Vagina (tissue), 2 donors: ENCODE data around the gene NISCH. TPM values are rescaled to one million over a fixed set of nuclear protein-coding genes. Genes with fewer than 3 reads are reported as not detected.

Experiments
- DNase-seq, 2 donors: peaks; one replicate each; pipeline ENCODE4 v3.0.0-alpha.2; 2017; ENCODE audit errors: extremely low spot score in 2 of 2
- H3K27ac ChIP-seq: fragments of 200-600 bp; sonication (generic); one replicate; pipeline ENCODE4 v1.5.1; 2019
- H3K27me3 ChIP-seq: fragments of 200-600 bp; sonication (generic); one replicate; pipeline ENCODE4 v1.5.1; 2019
- H3K36me3 ChIP-seq, 2 donors: fragments of 200-600 bp; sonication (generic); one replicate each; pipeline ENCODE4 v1.5.1; 2017 to 2019
- H3K4me1 ChIP-seq: fragments of 200-600 bp; sonication (generic); one replicate; pipeline ENCODE4 v1.5.1; 2019
- H3K4me3 ChIP-seq, 2 donors: fragments of 200-600 bp; sonication (generic); 1 replicate in 1 of 2; 2 replicates in 1 of 2; pipeline ENCODE4 v1.5.1; 2016 to 2019
- H3K9me3 ChIP-seq: fragments of 200-600 bp; sonication (generic); one replicate; pipeline ENCODE4 v1.5.1; 2019
- CTCF ChIP-seq, 3 experiments: fragments of 450-650 bp in 2 of 3; fragments of 200-600 bp in 1 of 3; sonication (generic) in 1 of 3; IDR thresholded peaks; one replicate each; pipeline ENCODE4 v1.5.1; 2017 to 2019; ENCODE audit warnings: antibody characterized with exemption in 3 of 3, mild to moderate bottlenecking in 2 of 3, moderate library complexity in 2 of 3
- POLR2A ChIP-seq, 2 donors: fragments of 450-650 bp; IDR thresholded peaks; one replicate each; pipeline ENCODE4 v1.6.1; 2017; ENCODE audit warnings: antibody characterized with exemption in 2 of 2, mild to moderate bottlenecking in 2 of 2, moderate library complexity in 2 of 2
- POLR2AphosphoS5 ChIP-seq, 2 donors: sonication (generic); formaldehyde crosslinking; IDR thresholded peaks; one replicate each; pipeline ENCODE4 v1.9.0; 2017; ENCODE audit warnings: antibody characterized with exemption in 2 of 2, mild to moderate bottlenecking in 2 of 2, low read depth in 1 of 2; ENCODE audit not compliant: insufficient read depth in 1 of 2
- intact Hi-C: fragments of 100-400 bp; cut with DNase I; formaldehyde crosslinking; loops from one replicate; pipeline ENCODE4 v1.15.1; 2023
- total RNA-seq: library from RNA; depleted of rRNA; stranded (reverse); fragments of >200 nt; gene quantifications from one replicate; pipeline ENCODE4 v1.2.3, GENCODE V29; 2016

The NISCH gene
- total RNA-seq, 1 donor from 2014 or later: 103 TPM

- H3K27ac ChIP-seq: no peak overlapping the region
- intact Hi-C loops: no loop called here
- no peak for DNase-seq
Observed at GRCh38 chr3:52446631-52447511, 8.5 kb upstream of the NISCH start.

GRCh38 chr3:52447512-52448355 lies 7.7 kb upstream of the NISCH start:
- Histone ChIP-seq H3K4me1 (no peaks in the 10 kb centered on the region), H3K27me3 (no peaks in the 10 kb centered on the region), H3K27ac (no peak overlapping the region), H3K36me3 (no peaks in the 10 kb centered on the region), H3K9me3 (no peaks in the 10 kb centered on the region), H3K4me3 (no peak overlapping the region)
- DNase-seq: no peak
- no peak for TF ChIP-seq CTCF (IDR thresholded peaks at IDR 0.05)
- TF ChIP-seq POLR2A (IDR thresholded peaks at IDR 0.05): no peak
- no peak for TF ChIP-seq POLR2AphosphoS5 (IDR thresholded peaks at IDR 0.05; ENCODE audit: insufficient read depth in 1 of 2, low read depth in 1 of 2)
- intact Hi-C loops: no loop called here

More at GRCh38 chr3:52446631-52447511, 8.5 kb upstream of the NISCH start:
- Histone ChIP-seq H3K4me3 (no peak overlapping the region), H3K27me3 (no peaks in the 10 kb centered on the region), H3K9me3 (no peaks in the 10 kb centered on the region), H3K4me1 (no peaks in the 10 kb centered on the region), H3K36me3 (no peaks in the 10 kb centered on the region)
- TF ChIP-seq CTCF (IDR thresholded peaks at IDR 0.05) (peak; percentile 97 to 100 (median 99)), POLR2AphosphoS5 (IDR thresholded peaks at IDR 0.05; ENCODE audit: insufficient read depth in 1 of 2, low read depth in 1 of 2) (no peak), POLR2A (IDR thresholded peaks at IDR 0.05) (no peak)

- no peaks in the 10 kb centered on the region for H3K9me3 ChIP-seq
- no peaks in the 10 kb centered on the region for H3K27me3 ChIP-seq
- no peak overlapping the region for H3K27ac ChIP-seq
- TF ChIP-seq CTCF (IDR thresholded peaks at IDR 0.05): no peak
- no peak for TF ChIP-seq POLR2A (IDR thresholded peaks at IDR 0.05)
- no peak for TF ChIP-seq POLR2AphosphoS5 (IDR thresholded peaks at IDR 0.05; ENCODE audit: insufficient read depth in 1 of 2, low read depth in 1 of 2)
- no peak overlapping the region for H3K4me3 ChIP-seq
- peaks cover 16% of the 10 kb centered on the region for H3K4me1 ChIP-seq
- no peak for DNase-seq
- no peaks in the 10 kb centered on the region for H3K36me3 ChIP-seq
- intact Hi-C loops: no loop called here
Observed at GRCh38 chr3:52450489-52451236, 4.7 kb upstream of the NISCH start.

GRCh38 chr3:52451237-52452083 lies 3.9 kb upstream of the NISCH start:
- Histone ChIP-seq H3K27ac (no peak overlapping the region), H3K4me3 (no peak overlapping the region), H3K9me3 (no peaks in the 10 kb centered on the region), H3K27me3 (no peaks in the 10 kb centered on the region), H3K36me3 (no peaks in the 10 kb centered on the region), H3K4me1 (peaks cover 19% of the 10 kb centered on the region)
- intact Hi-C loops: no loop called here
- TF ChIP-seq POLR2A (IDR thresholded peaks at IDR 0.05) (no peak), CTCF (IDR thresholded peaks at IDR 0.05) (no peak), POLR2AphosphoS5 (IDR thresholded peaks at IDR 0.05; ENCODE audit: insufficient read depth in 1 of 2, low read depth in 1 of 2) (no peak)
- DNase-seq: no peak
